GM21390 (cell line): ENCODE measurements around the gene ANXA8L1.
"Not testable (repeated sequence)": the region's sequence is repeated elsewhere in the genome, so short reads cannot be mapped to it uniquely, and the experiment has no call there.

Source experiments
- ATAC-seq: cut with Tn5 transposase; IDR thresholded peaks from one replicate; pipeline ENCODE4 v1.9.1; 2021; ENCODE audit not compliant: unreplicated experiment

The ANXA8L1 gene

DNA sequence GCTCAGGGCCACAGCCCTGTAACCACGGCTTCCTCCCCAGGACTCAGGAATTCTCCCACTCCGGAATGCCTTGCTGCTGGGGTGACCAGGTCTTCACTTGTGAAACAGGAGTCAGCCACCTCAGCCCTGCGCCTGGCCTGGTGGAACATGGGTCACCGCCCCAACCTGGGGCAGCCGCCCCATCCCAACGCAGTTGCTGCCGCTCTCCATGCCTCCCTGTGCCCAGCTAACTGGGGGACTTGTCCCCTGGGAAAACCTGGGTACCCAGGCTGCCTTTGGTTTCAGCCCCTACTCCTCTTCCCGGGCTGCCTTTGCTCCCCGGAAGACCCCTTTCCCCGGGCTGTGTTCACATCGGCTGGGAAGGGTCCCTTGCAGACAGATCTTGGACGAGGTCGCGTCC, 22.2 kb downstream of the ANXA8L1 start:
- not testable (repeated sequence) for ATAC-seq

DNA sequence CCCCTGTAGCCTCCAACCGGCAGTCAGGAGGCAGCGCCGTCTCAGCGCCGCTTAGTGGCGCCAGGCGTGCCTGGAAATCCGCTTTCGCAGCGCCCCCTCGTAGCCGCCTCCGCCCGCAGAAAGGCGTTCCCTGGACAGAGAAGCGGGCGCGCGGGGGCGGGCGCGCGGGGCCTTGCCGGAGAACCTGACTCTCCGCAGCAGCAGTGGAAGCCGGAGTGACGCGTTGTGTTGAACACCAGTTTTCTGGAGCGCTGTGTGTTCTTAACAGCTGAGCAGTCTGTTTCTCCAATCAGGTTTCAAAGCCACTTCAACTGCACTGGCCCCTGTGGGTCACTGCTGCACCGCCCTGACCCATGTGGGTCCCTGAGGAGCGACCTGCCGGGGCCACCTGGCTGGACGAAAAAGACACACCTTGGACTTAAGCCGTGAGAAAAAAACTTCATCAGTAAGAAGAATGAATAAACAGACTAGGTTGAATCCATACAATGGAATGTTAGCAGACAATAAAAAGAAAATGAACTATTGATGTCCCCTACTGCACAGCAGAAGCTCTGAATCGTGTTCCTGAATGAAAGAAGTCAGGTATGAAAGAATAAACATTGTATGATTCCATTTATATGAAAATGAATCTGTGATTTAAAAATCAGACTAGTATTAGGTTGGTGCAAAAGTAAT, 22.8 kb downstream of the ANXA8L1 start:
- peak; percentile 64 for ATAC-seq

DNA sequence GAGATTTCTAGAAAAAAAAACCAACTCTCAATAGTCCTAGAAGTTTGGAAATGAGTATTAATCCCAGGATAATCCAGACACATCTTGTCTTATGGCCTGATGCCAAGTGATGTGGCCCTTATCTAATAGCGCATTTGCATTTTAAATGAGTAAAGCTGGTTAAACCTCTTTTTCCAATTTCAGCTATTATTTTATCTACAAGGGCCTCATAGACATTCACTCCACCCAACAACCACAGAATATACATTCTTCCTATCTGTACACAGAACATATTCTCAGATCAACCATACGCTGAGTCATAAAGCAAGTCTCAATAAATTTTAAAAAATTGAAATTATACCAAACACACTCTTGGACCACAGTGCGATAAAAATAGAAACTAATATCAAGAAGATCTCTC, 34.0 kb downstream of the ANXA8L1 start:
- not testable (repeated sequence) for ATAC-seq

DNA sequence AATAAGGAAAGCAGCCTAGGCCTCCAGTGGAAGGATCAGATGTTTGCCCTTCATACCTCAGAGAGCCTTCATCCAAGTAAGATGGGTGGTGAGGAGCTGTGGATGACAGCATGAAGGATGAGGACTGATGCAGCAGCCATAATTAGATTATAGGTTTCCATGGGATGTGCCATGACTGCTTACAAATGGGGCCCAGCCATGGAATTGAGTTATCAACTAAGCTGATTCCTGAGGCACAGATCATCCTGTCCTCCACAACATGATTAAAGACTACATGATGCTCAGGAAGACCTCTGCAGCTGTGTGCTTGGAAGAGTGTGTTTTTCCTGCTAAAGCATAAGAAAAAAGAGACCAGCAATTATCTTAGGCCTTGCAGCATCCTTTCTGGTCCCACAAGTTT, 35.5 kb downstream of the ANXA8L1 start:
- ATAC-seq = not testable (repeated sequence)

DNA sequence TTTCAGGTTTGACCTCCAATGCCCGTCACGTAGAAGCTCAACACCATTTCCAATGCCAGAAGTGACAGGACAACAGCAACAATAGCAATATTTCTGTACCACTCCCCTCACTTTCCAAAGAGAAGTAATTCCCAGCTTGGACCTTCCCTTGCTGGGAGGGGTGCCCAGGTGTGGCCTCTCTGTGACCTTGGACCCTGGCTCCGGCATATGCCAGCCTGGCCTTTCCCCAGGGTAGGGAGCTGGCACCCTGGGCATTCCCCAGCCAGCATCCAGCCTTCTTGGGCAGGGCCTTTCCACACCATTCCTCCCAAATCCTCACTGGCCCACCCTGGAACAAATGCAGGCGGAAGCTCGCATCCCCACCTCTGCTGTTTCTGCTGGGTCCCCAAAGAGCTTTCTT, 37.1 kb downstream of the ANXA8L1 start:
- not testable (repeated sequence) for ATAC-seq

DNA sequence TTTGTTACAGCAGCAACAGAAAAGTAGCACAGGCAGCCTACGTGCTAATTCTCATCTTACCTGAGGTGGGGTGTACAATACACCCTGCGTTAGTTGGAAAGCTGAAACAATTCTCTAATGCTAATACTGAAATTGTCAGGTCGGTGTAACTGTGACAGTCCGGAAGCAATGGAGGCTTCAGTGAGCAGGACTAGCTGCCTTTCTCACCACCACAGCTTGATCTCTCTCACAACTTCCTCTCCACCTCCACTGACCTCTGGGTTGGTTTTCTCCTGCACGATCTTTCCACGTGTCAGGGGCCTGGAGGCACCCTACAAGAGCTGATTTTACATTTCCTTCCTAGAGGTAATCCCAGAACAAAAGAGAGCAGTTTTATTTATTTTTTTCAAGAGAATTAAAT, 39.7 kb downstream of the ANXA8L1 start:
- ATAC-seq = not testable (repeated sequence)

DNA sequence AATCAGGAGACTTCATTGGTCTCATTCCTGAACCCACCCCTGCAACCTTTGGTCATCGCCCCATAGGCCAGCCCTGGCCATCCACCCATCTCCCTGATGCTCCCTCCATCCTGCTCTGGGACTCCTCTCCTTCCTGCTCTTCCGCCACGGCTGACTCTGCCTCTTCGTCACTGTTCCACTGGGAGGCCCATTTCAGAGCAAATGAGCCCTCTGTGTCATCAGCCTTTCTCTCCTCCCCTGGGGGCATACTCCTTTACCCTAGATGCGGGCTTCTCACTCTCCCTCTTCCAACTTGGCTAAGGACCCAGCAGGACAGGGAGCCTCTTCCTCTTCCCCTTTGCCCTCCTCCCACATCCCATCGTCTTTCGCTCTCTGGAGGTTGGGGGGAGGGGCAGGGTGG, 42.7 kb downstream of the ANXA8L1 start:
- ATAC-seq = not testable (repeated sequence)

DNA sequence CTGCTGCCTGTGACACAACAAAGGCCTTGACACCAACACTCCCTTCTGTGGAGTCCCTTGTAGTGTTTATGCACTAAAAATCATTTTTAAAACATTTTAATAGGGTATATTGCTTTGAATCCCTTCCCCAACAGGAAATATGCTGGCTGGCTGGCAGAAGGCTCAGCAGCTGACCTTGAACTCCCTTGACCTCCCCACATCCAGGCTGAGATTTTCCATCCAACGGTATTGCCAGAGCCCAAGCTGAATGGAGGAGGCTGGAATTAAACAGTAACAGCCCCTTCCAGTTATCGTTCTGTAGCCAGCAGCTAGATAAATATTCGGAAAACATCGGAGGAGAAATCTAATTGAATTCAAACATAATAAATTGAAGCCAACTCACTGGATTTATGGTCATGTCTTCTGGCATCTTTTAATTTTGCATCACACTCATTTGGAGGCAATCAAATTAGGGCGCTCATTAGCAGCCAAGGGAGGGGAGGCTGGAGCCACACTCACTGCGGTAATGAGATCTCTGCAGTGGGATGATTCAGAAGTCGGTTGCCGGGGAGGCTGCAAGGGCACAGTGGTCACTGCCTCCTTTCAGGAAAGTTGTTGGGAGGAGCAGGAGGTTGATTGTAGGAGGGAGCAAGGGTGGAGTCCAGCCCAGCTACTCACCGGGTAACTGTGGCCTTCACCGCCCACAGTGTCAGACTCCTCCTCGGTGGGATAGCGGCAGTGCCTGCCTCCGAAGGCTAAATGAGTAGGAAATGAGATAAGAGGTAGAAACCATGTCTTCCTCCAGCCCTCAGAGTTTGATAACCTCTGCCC, 44.2 kb downstream of the ANXA8L1 start:
- ATAC-seq = not testable (repeated sequence)

DNA sequence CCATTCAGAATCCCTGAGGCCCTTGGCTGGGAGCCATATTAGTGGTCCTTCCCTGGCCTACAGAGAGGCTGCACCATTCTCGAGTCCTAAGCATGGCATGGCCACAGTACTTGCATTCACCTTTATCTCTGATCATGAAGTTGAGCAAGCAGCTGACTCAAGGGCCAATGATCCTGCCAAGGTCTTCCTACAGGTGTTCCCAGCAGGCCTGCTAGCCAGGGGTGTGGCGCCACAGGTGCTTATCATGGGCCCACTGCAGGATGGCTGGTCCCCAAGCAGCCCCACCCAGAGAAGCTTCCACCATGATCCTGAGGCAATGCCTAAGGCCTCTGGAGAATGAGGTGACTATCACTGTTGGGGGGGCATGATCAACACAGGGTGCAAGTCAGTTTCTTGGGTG, 48.0 kb downstream of the ANXA8L1 start:
- not testable (repeated sequence) for ATAC-seq

DNA sequence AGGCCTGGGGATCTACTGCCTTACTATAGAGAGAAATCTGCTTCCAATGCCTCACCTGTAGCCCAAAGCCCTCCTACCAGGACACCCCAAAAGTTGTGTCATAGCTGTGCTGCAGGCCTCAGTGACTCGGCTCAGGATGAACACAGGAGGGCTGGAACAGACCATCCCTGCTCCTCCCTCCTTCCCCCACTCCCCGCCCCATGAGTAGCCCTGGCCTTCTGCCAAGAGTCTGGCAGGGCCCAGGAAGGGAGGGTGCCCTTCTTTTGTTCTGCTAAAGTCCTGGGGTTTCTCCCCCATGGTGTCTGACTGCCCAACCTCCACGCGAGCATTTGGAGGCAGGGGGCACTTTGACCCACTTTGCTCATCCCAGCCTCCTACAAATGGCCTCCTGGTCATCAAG, 65.4 kb downstream of the ANXA8L1 start:
- not testable (repeated sequence) for ATAC-seq
